Nephron (organoid): ENCODE measurements around the gene MORN1.
A peak's percentile ranks its signal among the peaks of the same experiment; 100 is the strongest.

ENCODE experiments used
- H3K27ac Mint-ChIP-seq, 3 experiments: 2 replicates each; pipeline ENCODE4 v1.8.0; 2020; ENCODE audit warnings: mixed read lengths in 3 of 3, mild to moderate bottlenecking in 2 of 3, moderate library complexity in 1 of 3
- H3K27me3 Mint-ChIP-seq: 2 replicates; pipeline ENCODE4 v1.8.0; 2021; ENCODE audit warnings: low read depth, mild to moderate bottlenecking, moderate library complexity, mixed read lengths
- H3K36me3 Mint-ChIP-seq: 2 replicates; pipeline ENCODE4 v1.8.0; 2020; ENCODE audit warnings: low read depth, mixed read lengths
- H3K4me1 Mint-ChIP-seq: 2 replicates; pipeline ENCODE4 v1.8.0; 2020; ENCODE audit warnings: mixed read lengths
- H3K4me3 Mint-ChIP-seq, 3 experiments: 2 replicates each; pipeline ENCODE4 v1.8.0; 2020; ENCODE audit warnings: mild to moderate bottlenecking in 3 of 3, mixed read lengths in 3 of 3, moderate library complexity in 2 of 3
- H3K9me3 Mint-ChIP-seq: 2 replicates; pipeline ENCODE4 v1.8.0; 2020; ENCODE audit warnings: mixed read lengths
- CTCF ChIP-seq, 3 experiments: fragments of 200-600 bp; sonication (generic); IDR thresholded peaks; one replicate each; pipeline ENCODE4 v1.5.0; 2021; ENCODE audit warnings: antibody characterized with exemption in 3 of 3; ENCODE audit not compliant: unreplicated experiment in 3 of 3

MORN1 gene

GRCh38 chr1:2352897-2353550 lies 38.3 kb downstream of the MORN1 start:
- Mint-ChIP-seq H3K4me3 (no peak overlapping the region), H3K9me3 (no peaks in the 10 kb centered on the region), H3K27ac (peak overlapping the region in 2 of 3 experiments; percentile 41 to 73), H3K4me1 (peaks cover 49% of the 10 kb centered on the region), H3K36me3 (no peaks in the 10 kb centered on the region), H3K27me3 (peaks cover 8% of the 10 kb centered on the region)
- TF ChIP-seq CTCF (IDR thresholded peaks at IDR 0.05; ENCODE audit: unreplicated experiment in 3 of 3): no peak

- no peaks in the 10 kb centered on the region for H3K36me3 Mint-ChIP-seq
- TF ChIP-seq CTCF (IDR thresholded peaks at IDR 0.05; ENCODE audit: unreplicated experiment in 3 of 3): no peak
- peaks cover 44% of the 10 kb centered on the region for H3K4me1 Mint-ChIP-seq
- H3K9me3 Mint-ChIP-seq: no peaks in the 10 kb centered on the region
- H3K27me3 Mint-ChIP-seq: peaks cover 8% of the 10 kb centered on the region
- H3K4me3 Mint-ChIP-seq: no peak overlapping the region
- H3K27ac Mint-ChIP-seq: peak overlapping the region in 2 of 3 experiments; percentile 41 to 62
These were observed 38.9 kb downstream of the MORN1 start for GRCh38 chr1:2352341-2352896.

DNA sequence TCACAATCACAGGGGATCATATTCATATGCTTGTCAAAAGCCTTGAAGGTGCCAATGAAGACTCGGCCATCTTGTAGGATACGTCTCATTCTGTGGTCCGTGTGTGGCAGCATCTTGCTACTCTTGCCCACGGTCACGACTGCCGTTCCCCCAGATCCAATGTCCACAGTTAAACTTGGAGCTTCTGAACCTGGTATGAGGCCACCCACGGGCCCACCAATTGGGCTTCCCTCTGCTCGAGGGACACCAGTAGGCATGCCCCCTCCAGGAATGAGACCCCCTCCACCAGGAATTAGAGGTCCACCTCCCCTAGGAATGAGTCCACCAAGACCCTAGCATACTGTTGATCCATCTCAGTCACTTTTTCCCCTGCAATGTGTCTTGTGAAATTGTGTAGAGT lies 39.6 kb downstream of the MORN1 start:
- H3K9me3 Mint-ChIP-seq: no peaks in the 10 kb centered on the region
- H3K36me3 Mint-ChIP-seq: no peaks in the 10 kb centered on the region
- peaks cover 44% of the 10 kb centered on the region for H3K4me1 Mint-ChIP-seq
- H3K27ac Mint-ChIP-seq: peak overlapping the region in 2 of 3 experiments; percentile 41 to 61
- H3K4me3 Mint-ChIP-seq: no peak overlapping the region
- TF ChIP-seq CTCF (IDR thresholded peaks at IDR 0.05; ENCODE audit: unreplicated experiment in 3 of 3): no peak
- H3K27me3 Mint-ChIP-seq: peaks cover 8% of the 10 kb centered on the region

DNA sequence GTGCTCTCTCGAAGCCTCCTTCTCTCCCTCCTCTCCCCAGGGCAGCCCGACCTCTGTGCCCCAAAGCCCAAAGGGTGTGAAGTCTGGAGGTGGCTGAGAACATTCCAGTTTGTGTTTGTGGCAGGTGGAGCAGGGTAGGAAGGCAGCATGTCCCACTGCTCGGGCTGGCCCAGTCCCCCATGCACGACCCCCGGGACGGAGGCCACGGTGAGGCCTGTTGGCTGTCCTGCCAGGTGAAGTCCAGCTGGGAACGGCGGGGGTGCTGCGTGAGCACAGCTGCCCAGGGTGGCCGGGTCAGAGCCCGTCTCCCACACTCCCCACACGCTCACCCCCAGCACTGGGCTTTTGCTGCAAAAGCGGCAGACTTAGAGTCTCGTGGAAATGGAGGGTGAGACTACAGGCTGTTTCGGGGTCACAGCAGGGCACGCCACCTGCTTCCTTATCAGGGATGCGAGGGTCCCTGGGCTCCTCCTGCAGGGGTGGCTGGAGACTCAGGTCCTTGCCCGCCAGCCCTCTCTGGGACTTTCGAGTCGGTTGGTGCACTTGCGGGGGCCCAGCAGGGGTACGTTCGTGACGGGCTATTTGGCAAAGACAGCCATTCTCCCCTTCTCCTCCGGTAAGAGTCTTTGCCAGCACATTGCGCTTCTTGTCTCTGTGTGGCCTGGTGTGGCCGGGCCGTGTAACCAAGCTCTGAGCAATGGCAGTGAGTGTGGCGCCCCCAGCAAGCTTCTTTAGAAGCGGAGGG lies 40.3 kb downstream of the MORN1 start:
- Mint-ChIP-seq H3K9me3 (no peaks in the 10 kb centered on the region), H3K27me3 (peaks cover 8% of the 10 kb centered on the region), H3K4me1 (peaks cover 39% of the 10 kb centered on the region), H3K4me3 (no peak overlapping the region), H3K36me3 (no peaks in the 10 kb centered on the region), H3K27ac (peak overlapping the region in 2 of 3 experiments; percentile 41 to 61)
- no peak for TF ChIP-seq CTCF (IDR thresholded peaks at IDR 0.05; ENCODE audit: unreplicated experiment in 3 of 3)

DNA sequence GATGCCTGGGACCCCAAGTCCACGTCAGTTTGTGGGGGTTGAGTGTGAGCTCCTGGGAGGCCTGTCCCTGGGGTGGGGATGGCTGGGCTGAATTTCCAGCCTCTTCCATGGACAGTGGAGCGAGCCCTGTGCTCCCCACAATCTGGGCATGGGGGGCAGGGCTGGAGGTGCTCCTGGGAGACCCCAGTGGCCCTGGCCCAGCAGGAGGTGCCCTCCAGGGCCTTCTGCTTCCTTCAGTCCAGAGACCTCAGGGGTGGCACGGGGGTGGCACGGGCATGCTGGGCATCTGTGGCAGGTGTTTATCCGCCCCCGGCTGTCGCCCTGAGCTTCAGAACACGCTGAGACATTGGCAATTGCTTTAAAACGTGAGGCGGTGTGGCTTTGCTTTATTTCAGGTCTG lies 40.9 kb downstream of the MORN1 start:
- H3K27ac Mint-ChIP-seq: no peak overlapping the region
- no peaks in the 10 kb centered on the region for H3K36me3 Mint-ChIP-seq
- H3K4me3 Mint-ChIP-seq: no peak overlapping the region
- peaks cover 8% of the 10 kb centered on the region for H3K27me3 Mint-ChIP-seq
- no peak for TF ChIP-seq CTCF (IDR thresholded peaks at IDR 0.05; ENCODE audit: unreplicated experiment in 3 of 3)
- H3K9me3 Mint-ChIP-seq: no peaks in the 10 kb centered on the region
- peaks cover 37% of the 10 kb centered on the region for H3K4me1 Mint-ChIP-seq
